ENCODE data around the gene NIP7.

The NIP7 gene

DNA sequence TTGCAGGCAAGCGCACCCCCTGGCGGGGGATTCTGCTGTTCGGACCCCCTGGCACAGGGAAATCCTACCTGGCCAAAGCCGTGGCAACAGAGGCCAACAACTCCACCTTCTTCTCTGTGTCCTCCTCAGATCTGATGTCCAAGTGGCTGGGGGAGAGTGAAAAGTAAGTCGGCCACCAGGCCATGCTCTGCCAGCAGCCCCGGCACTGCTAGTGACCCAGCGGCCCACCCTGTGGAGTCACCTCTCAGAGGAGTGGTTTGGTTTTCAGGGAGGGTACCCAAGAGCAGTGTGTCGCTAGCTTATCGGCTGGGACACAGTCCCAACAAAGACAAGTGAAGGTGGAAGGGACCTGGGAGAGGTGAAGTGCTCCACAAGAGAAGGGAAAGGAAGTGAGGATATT lies 20.2 kb upstream of the NIP7 start:
- Histone ChIP-seq H3K36me3 (ENCODE audit: control insufficient read depth, insufficient read depth, low read length, severe bottlenecking) (peaks cover 88% of the 10 kb centered on the region), H3K9ac (ENCODE audit: low read length) (no peak overlapping the region), H3K4me1 (ENCODE audit: control insufficient read depth, insufficient read depth, low read length) (peaks cover 8% of the 10 kb centered on the region), H3K4me3 (ENCODE audit: low read length) (no peak overlapping the region), H3K27me3 (replicated peaks; ENCODE audit: control insufficient read depth, insufficient read depth, low read length) (no peaks in the 10 kb centered on the region), H3K9me3 (ENCODE audit: control insufficient read depth, low read length) (no peaks in the 10 kb centered on the region)
- no peak for DNase-seq (ENCODE audit: low read depth)

DNA sequence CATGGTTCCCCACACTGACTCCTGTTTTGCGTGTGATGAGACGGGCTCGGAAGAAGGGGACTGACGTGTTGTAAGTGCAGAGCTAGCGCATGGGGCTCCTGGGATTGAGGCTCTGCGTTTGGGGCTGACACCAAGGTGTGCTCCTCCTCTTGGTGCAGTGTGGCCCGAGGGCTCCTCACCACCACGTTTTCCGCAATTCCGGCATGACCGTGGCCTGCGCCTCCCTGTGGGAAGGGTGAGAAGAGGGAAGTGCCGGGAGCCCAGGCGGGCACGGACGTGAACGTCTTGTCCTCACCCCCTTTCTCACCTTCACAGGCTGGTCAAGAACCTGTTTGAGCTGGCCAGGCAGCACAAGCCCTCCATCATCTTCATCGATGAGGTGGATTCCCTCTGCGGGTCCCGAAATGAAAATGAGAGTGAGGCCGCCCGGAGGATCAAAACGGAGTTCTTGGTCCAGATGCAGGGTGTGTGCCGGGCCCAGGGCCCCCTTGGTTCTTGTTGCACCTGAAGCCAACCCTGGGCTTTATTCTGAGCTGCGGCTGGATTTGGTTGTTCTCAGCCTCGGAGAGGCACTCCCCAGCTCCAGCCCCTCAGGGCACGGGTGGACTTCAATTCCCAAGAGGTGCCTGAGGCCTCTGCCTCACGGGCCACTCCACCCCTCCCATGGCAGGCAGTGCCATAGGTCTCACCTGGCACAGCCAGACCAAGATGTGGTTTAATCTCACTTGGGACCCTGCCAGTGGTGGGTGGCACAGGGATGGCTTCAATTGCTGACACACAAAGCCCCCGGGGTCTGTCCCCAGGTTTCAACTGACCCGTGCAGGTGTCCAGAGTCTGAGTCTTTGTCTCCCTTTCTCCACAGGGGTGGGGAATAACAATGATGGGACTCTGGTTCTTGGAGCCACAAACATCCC lies 19.5 kb upstream of the NIP7 start:
- DNase-seq (ENCODE audit: low read depth) = no peak
- Histone ChIP-seq H3K9me3 (ENCODE audit: control insufficient read depth, low read length) (no peaks in the 10 kb centered on the region), H3K36me3 (ENCODE audit: control insufficient read depth, insufficient read depth, low read length, severe bottlenecking) (peaks cover 90% of the 10 kb centered on the region), H3K4me1 (ENCODE audit: control insufficient read depth, insufficient read depth, low read length) (peaks cover 15% of the 10 kb centered on the region), H3K4me3 (ENCODE audit: low read length) (no peak overlapping the region), H3K27me3 (replicated peaks; ENCODE audit: control insufficient read depth, insufficient read depth, low read length) (no peaks in the 10 kb centered on the region), H3K9ac (ENCODE audit: low read length) (no peak overlapping the region)

DNA sequence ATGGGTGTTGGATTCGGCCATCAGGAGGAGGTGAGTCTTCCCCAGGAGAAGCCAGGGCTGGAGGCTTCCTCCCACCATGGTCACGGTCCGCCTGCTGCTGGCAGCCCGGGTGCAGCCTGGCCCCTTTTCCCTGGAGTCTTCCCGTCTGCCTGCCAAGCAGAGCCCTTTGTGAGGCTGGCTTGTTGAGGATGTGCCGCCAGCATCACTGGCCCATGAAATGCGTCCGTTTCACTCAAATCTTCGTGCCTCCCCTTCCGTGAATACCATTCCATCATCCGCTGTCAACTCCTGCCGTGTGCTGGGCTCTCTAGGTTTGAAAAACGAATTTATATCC lies 18.9 kb upstream of the NIP7 start:
- peaks cover 13% of the 10 kb centered on the region for H3K4me1 ChIP-seq (ENCODE audit: control insufficient read depth, insufficient read depth, low read length)
- no peaks in the 10 kb centered on the region for H3K27me3 ChIP-seq (replicated peaks; ENCODE audit: control insufficient read depth, insufficient read depth, low read length)
- H3K9me3 ChIP-seq (ENCODE audit: control insufficient read depth, low read length) = no peaks in the 10 kb centered on the region
- H3K36me3 ChIP-seq (ENCODE audit: control insufficient read depth, insufficient read depth, low read length, severe bottlenecking) = peaks cover 86% of the 10 kb centered on the region
- no peak overlapping the region for H3K4me3 ChIP-seq (ENCODE audit: low read length)
- DNase-seq (ENCODE audit: low read depth) = no peak
- H3K9ac ChIP-seq (ENCODE audit: low read length) = no peak overlapping the region

DNA sequence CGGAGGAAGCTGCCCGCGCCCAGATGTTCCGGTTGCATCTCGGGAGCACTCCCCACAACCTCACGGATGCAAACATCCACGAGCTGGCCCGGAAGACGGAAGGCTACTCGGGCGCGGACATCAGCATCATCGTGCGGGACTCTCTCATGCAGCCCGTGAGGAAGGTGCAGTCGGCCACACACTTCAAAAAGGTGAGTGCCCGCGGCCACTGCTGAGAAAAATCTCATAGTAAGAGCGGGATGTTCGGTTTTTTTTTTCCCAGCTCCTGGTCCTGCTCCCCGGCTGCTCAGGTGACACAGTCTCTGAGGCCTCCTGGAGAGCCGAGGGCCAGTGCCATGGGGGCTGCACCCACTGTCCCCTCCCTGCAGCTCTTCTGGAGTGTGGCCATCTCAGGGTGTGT lies 18.5 kb upstream of the NIP7 start:
- Histone ChIP-seq H3K27me3 (replicated peaks; ENCODE audit: control insufficient read depth, insufficient read depth, low read length) (no peaks in the 10 kb centered on the region), H3K9me3 (ENCODE audit: control insufficient read depth, low read length) (no peaks in the 10 kb centered on the region), H3K4me1 (ENCODE audit: control insufficient read depth, insufficient read depth, low read length) (peaks cover 16% of the 10 kb centered on the region), H3K36me3 (ENCODE audit: control insufficient read depth, insufficient read depth, low read length, severe bottlenecking) (peaks cover 84% of the 10 kb centered on the region), H3K4me3 (ENCODE audit: low read length) (no peak overlapping the region), H3K9ac (ENCODE audit: low read length) (no peak overlapping the region)
- no peak for DNase-seq (ENCODE audit: low read depth)

DNA sequence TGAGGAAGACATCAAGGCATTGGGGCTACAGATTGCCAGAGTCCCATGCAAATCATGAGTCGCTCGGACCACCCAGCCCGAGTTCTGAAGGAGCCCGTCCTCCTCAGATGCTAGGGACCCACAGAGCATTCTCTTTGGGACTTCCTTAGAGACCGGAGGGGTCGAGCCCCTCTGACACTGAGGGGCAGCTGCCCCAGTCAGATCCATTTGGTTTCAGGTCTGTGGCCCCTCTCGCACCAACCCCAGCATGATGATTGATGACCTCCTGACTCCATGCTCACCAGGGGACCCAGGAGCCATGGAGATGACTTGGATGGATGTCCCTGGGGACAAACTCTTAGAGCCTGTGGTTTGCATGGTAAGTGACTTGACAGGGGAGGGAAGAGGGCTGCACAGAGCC lies 17.2 kb upstream of the NIP7 start:
- no peak for DNase-seq (ENCODE audit: low read depth)
- H3K9ac ChIP-seq (ENCODE audit: low read length) = no peak overlapping the region
- H3K4me3 ChIP-seq (ENCODE audit: low read length) = no peak overlapping the region
- no peaks in the 10 kb centered on the region for H3K27me3 ChIP-seq (replicated peaks; ENCODE audit: control insufficient read depth, insufficient read depth, low read length)
- H3K9me3 ChIP-seq (ENCODE audit: control insufficient read depth, low read length) = no peaks in the 10 kb centered on the region
- peaks cover 27% of the 10 kb centered on the region for H3K4me1 ChIP-seq (ENCODE audit: control insufficient read depth, insufficient read depth, low read length)
- peaks cover 83% of the 10 kb centered on the region for H3K36me3 ChIP-seq (ENCODE audit: control insufficient read depth, insufficient read depth, low read length, severe bottlenecking)

DNA sequence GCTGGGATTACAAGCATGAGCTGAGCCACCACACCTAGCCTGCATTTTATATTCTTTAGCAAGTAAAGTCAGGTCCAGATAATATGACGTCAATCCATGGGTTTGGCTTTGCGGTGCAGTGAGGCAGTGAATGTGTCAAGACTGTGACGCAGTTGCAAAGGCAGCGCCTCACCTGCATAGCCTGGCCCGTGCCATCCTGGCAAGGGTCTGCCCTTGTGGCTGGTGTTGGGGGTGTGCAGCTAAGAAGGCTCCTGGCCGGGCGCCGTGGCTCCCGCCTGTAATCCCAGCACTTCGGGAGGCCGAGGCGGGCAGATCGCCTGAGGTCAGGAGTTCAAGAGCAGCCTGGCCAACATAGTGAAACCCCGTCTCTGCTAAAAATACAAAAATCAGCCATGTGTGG lies 16.2 kb upstream of the NIP7 start:
- Histone ChIP-seq H3K36me3 (ENCODE audit: control insufficient read depth, insufficient read depth, low read length, severe bottlenecking) (peaks cover 83% of the 10 kb centered on the region), H3K4me1 (ENCODE audit: control insufficient read depth, insufficient read depth, low read length) (peaks cover 32% of the 10 kb centered on the region), H3K27me3 (replicated peaks; ENCODE audit: control insufficient read depth, insufficient read depth, low read length) (no peaks in the 10 kb centered on the region), H3K9me3 (ENCODE audit: control insufficient read depth, low read length) (no peaks in the 10 kb centered on the region), H3K4me3 (ENCODE audit: low read length) (no peak overlapping the region), H3K9ac (ENCODE audit: low read length) (no peak overlapping the region)
- DNase-seq (ENCODE audit: low read depth) = no peak

DNA sequence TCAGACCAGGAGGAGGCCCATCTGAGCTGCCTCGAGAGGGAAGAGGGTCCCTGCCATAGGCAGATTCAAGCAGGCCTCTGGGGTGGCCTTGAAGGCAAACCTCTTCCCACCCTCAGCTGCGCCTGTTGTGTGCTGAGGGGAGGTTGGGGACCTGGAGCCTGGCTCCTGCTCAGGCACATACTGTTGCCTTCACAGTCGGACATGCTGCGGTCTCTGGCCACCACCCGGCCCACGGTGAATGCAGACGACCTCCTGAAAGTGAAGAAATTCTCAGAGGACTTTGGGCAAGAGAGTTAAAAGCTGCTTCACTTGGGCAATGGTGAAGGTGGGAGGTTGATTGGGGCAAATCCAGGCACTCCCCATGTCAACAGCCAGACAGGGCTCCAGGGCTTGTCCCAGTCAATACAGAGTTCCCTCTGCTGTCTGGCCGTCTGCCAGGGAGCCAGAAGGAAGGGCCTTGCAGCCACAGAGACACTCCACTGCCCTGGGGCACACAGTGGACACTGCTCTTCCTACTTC lies 15.5 kb upstream of the NIP7 start:
- H3K4me1 ChIP-seq (ENCODE audit: control insufficient read depth, insufficient read depth, low read length) = peaks cover 38% of the 10 kb centered on the region
- H3K9ac ChIP-seq (ENCODE audit: low read length) = no peak overlapping the region
- no peaks in the 10 kb centered on the region for H3K9me3 ChIP-seq (ENCODE audit: control insufficient read depth, low read length)
- DNase-seq (ENCODE audit: low read depth) = no peak
- no peak overlapping the region for H3K4me3 ChIP-seq (ENCODE audit: low read length)
- no peaks in the 10 kb centered on the region for H3K27me3 ChIP-seq (replicated peaks; ENCODE audit: control insufficient read depth, insufficient read depth, low read length)
- H3K36me3 ChIP-seq (ENCODE audit: control insufficient read depth, insufficient read depth, low read length, severe bottlenecking) = peaks cover 79% of the 10 kb centered on the region

DNA sequence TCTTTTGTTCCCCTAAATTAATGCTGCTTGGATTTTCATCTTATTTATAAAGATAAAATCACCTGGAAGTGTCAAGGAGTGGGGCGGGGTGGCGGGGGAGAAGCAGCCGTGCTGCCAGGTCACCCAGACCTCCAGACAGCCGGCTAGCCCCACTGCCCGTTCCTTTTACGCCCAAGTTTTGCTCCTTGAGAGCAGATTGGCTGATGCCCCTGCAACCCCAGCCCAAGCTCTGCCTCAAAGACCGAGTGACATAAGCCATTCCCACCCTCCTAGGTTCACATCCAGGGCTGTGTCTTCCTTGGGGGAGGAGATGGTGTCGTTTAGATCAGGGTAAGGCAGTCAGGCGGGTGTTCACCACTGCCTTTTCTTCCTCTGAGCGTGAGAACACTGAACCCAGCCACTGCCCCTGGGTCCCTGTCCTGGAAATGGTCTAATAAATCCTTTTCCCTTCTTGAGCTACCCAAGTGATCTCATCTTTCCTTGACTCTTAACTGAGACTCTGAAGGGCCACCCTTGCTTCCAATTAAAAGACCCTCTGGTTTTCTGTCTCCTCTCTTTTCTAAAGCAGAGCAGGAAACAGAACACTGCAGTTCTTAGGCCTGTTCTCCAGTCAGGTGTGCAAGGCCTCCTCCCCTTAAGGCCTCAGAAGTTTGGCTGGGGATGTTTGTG lies 14.9 kb upstream of the NIP7 start:
- peaks cover 72% of the 10 kb centered on the region for H3K36me3 ChIP-seq (ENCODE audit: control insufficient read depth, insufficient read depth, low read length, severe bottlenecking)
- H3K9ac ChIP-seq (ENCODE audit: low read length) = peak overlapping the region; percentile 23
- no peaks in the 10 kb centered on the region for H3K27me3 ChIP-seq (replicated peaks; ENCODE audit: control insufficient read depth, insufficient read depth, low read length)
- DNase-seq (ENCODE audit: low read depth) = no peak
- H3K9me3 ChIP-seq (ENCODE audit: control insufficient read depth, low read length) = no peaks in the 10 kb centered on the region
- H3K4me1 ChIP-seq (ENCODE audit: control insufficient read depth, insufficient read depth, low read length) = peaks cover 44% of the 10 kb centered on the region
- no peak overlapping the region for H3K4me3 ChIP-seq (ENCODE audit: low read length)

DNA sequence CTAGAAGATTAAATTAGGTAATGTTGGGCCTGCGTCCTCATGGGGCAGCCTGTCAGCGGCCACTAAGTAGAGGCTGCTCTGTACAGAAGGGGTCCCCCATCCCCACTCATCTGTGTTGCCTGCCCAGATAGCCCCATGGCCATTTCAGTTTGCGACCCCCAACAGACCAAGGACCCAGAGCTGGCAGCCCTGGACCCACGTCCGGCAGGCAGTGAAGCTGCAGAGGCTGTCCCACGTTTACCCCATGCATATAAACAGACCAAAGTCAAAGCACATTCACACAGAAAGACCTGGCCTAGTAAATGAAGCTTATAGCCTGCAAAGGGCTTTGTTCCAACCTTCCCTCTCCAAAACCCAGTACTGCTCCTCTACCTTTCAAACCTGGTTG lies 13.8 kb upstream of the NIP7 start:
- no peaks in the 10 kb centered on the region for H3K27me3 ChIP-seq (replicated peaks; ENCODE audit: control insufficient read depth, insufficient read depth, low read length)
- no peak overlapping the region for H3K4me3 ChIP-seq (ENCODE audit: low read length)
- no peaks in the 10 kb centered on the region for H3K9me3 ChIP-seq (ENCODE audit: control insufficient read depth, low read length)
- H3K4me1 ChIP-seq (ENCODE audit: control insufficient read depth, insufficient read depth, low read length) = peaks cover 44% of the 10 kb centered on the region
- no peak overlapping the region for H3K9ac ChIP-seq (ENCODE audit: low read length)
- H3K36me3 ChIP-seq (ENCODE audit: control insufficient read depth, insufficient read depth, low read length, severe bottlenecking) = peaks cover 62% of the 10 kb centered on the region
- no peak for DNase-seq (ENCODE audit: low read depth)

DNA sequence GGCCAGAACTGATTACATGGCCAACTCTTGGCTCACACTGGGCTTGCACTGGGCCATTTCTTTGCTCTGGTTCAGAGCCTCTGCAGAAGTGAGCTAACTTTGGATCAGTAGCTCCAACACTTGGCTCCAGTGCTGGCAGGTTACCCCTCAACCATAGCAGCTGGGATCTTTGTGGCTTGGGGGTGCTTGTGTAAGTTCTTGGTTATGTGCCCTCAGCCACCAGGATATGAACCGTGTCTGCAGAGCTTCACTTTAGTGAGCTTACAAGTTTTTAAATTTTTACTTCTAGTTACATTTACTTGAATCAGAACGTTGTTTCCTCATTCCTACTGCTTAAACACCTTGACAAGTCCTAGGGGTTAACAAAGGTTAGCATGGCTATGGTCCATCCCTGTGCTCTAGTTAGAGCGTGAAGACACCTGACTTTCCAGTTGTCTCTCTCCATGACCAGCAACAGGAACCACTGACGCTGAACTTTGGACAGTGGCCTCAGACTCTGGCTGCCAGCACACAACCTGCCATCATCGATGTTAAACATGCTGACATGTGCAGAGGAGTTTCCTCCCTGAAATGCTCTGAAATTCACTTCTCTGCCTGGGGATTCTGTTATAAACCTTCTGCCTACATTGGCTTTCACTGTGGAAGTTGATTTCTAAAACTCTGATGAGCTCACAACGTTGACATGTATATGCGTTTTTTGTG lies 13.2 kb upstream of the NIP7 start:
- no peak for DNase-seq (ENCODE audit: low read depth)
- Histone ChIP-seq H3K36me3 (ENCODE audit: control insufficient read depth, insufficient read depth, low read length, severe bottlenecking) (peaks cover 56% of the 10 kb centered on the region), H3K4me3 (ENCODE audit: low read length) (no peak overlapping the region)

DNA sequence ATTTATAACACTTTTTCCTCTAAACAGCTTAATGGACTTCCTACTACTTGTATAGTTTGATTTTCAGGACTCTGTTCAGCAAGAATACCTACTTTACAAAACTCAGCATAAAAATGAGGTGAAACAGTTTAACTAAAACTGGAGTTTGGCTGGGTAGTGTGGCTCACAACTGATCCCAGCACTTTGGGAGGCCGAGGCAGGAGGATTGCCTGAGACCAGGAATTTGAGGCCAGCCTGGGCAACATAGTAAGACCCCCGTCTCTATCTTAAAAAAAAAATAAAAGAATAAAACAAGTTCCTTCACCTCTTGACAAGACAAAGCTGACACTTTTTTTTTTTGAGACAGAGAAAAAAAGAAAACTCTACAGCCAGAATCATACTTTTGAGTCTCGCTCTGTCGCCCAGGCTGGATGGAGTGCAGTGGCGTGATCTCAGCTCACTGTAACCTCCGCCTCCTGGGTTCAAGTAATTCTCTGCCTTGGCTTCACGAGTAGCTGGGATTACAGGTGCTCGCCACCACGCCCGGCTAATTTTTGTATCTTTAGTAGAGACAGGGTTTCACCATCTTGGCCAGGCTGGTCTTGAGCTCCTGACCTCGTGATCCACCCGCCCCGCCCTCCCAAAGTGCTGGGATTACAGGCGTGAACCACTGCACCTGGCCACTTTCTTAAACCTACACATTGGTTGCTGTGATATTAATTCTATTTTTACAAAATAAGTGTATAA lies 11.8 kb upstream of the NIP7 start:
- no peaks in the 10 kb centered on the region for H3K27me3 ChIP-seq (replicated peaks; ENCODE audit: control insufficient read depth, insufficient read depth, low read length)
- H3K9me3 ChIP-seq (ENCODE audit: control insufficient read depth, low read length) = no peaks in the 10 kb centered on the region
- no peak overlapping the region for H3K9ac ChIP-seq (ENCODE audit: low read length)
- H3K36me3 ChIP-seq (ENCODE audit: control insufficient read depth, insufficient read depth, low read length, severe bottlenecking) = peaks cover 54% of the 10 kb centered on the region
- no peak overlapping the region for H3K4me3 ChIP-seq (ENCODE audit: low read length)
- no peak for DNase-seq (ENCODE audit: low read depth)
- peaks cover 44% of the 10 kb centered on the region for H3K4me1 ChIP-seq (ENCODE audit: control insufficient read depth, insufficient read depth, low read length)

More for the DNA sequence above, 13.2 kb upstream of the NIP7 start:
- H3K9ac ChIP-seq (ENCODE audit: low read length) = no peak overlapping the region
- no peaks in the 10 kb centered on the region for H3K9me3 ChIP-seq (ENCODE audit: control insufficient read depth, low read length)
- no peaks in the 10 kb centered on the region for H3K27me3 ChIP-seq (replicated peaks; ENCODE audit: control insufficient read depth, insufficient read depth, low read length)
- peaks cover 44% of the 10 kb centered on the region for H3K4me1 ChIP-seq (ENCODE audit: control insufficient read depth, insufficient read depth, low read length)

Measured in adipocyte (in vitro differentiated cells).